Subcutaneous abdominal adipose tissue (tissue), 5 donors: ENCODE data around the gene KLKB1.
"Not testable (repeated sequence)": the region's sequence is repeated elsewhere in the genome, so short reads cannot be mapped to it uniquely, and the experiment has no call there.

Experiments
- H3K27ac ChIP-seq: one replicate; pipeline ENCODE4 v1.7.0; 2013; ENCODE audit warnings: low read depth, mild to moderate bottlenecking, inconsistent platforms, low read length, moderate library complexity
- H3K27me3 ChIP-seq, 5 donors: one replicate each; pipeline ENCODE4 v1.7.0; 2013; ENCODE audit warnings: low read length in 5 of 5, inconsistent platforms in 1 of 5; ENCODE audit not compliant: control insufficient read depth in 5 of 5, insufficient read depth in 4 of 5
- H3K36me3 ChIP-seq, 5 donors: one replicate each; pipeline ENCODE4 v1.7.0; 2013; ENCODE audit warnings: low read length in 5 of 5; ENCODE audit not compliant: control insufficient read depth in 5 of 5, insufficient read depth in 5 of 5
- H3K4me1 ChIP-seq, 5 donors: one replicate each; pipeline ENCODE4 v1.7.0; 2013; ENCODE audit warnings: low read length in 5 of 5, mild to moderate bottlenecking in 3 of 5, moderate library complexity in 1 of 5; ENCODE audit not compliant: control insufficient read depth in 5 of 5, insufficient read depth in 5 of 5
- H3K4me3 ChIP-seq, 5 donors: one replicate each; pipeline ENCODE4 v1.7.0; 2013; ENCODE audit warnings: low read length in 5 of 5, low read depth in 1 of 5
- H3K9ac ChIP-seq, 5 donors: one replicate each; pipeline ENCODE4 v1.7.0; 2013; ENCODE audit warnings: low read length in 5 of 5, mild to moderate bottlenecking in 4 of 5, moderate library complexity in 3 of 5
- H3K9me3 ChIP-seq, 5 donors: one replicate each; pipeline ENCODE4 v1.7.0; 2013; ENCODE audit warnings: low read length in 5 of 5; ENCODE audit not compliant: control insufficient read depth in 5 of 5
- donor health status: healthy.
- donor health status: healthy.
- donor health status: healthy.
- donor health status: healthy.
- donor health status: healthy.

Gene KLKB1

GRCh38 chr4:186225848-186226247 is 1.5 kb upstream of the KLKB1 start:
- no peak overlapping the region for H3K4me3 ChIP-seq
- H3K9ac ChIP-seq = no peak overlapping the region
- no peaks in the 10 kb centered on the region for H3K4me1 ChIP-seq
- H3K27ac ChIP-seq = no peak overlapping the region
- H3K36me3 ChIP-seq = no peaks in the 10 kb centered on the region
- no peaks in the 10 kb centered on the region for H3K27me3 ChIP-seq
- H3K9me3 ChIP-seq = peaks cover 0 to 6% (median 3%) of the 10 kb centered on the region in 5 donors

DNA sequence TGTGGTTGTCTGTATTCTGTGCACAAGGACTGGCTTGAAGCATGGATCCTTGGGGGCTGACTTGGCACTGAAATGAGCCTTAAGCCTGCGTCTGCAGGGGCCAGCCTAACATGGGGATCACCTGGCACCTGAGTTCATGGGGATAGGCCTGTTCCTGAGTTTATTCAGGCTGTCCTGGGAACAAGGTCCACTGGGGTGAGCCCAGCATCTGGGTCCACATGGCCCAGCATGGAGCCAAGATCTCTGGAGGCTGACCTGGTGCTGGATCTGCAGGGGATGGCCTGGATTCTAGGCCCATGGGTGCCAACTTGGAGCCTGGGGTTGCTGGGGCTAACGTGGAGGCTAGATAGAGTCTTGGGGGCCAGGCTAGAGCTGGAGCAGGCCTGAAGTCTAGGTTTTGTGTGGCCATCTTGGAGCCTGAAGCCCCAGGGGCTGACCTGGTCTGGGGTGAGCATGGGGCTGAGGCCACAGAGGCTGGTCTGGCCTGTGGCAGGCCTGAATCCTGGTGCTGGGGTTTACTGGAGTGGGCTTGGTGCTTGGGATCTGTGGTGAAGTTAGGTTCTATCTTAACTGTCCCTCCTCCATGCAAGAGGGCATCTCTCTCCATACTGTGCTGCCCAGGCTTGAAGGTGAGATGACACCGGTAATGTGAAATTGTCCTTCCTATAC is 652 bp upstream of the KLKB1 start:
- H3K36me3 ChIP-seq = no peaks in the 10 kb centered on the region
- no peak overlapping the region for H3K4me3 ChIP-seq
- H3K9me3 ChIP-seq = peaks cover 0 to 6% (median 3%) of the 10 kb centered on the region in 5 donors
- H3K27ac ChIP-seq = no peak overlapping the region
- no peaks in the 10 kb centered on the region for H3K4me1 ChIP-seq
- no peak overlapping the region for H3K9ac ChIP-seq
- no peaks in the 10 kb centered on the region for H3K27me3 ChIP-seq

DNA sequence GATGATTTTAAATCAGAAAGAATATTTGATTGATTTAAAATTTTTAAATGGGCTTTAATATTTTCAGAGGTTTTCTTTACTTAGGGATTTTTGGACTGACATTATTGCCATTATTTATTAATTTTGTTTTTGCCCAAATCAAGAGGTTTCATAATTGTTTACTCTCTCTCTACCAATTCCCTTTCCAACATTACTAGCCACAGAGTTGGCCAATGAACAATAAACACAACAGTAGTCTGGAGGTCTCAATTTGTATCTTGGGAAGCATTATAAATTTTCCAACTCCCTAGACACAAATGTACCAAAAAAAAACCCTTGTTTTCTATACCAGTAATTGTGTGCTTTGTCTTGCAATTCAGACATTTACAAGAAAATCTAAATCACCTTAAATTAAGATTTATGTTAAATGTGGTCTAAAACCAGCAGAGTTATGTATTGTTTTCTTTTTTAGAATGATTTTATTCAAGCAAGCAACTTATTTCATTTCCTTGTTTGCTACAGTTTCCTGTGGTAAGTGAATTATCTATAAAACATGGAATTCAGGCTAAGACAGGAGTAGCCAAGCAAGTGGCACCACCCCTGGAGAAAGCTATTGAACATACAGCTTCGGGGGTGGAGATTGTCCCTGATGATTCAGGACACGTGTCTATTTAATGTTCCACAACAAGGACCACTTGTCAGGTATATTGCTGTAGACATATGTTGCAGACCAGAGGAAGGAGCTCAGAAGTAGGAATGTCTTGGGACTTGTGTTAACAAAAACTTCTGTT is 622 bp downstream of the KLKB1 start:
- Histone ChIP-seq H3K9me3 (peaks cover 0 to 6% (median 3%) of the 10 kb centered on the region in 5 donors), H3K27ac (no peak overlapping the region), H3K4me3 (peak overlapping the region in 1 of 5 donors; percentile 25), H3K27me3 (no peaks in the 10 kb centered on the region), H3K36me3 (no peaks in the 10 kb centered on the region), H3K4me1 (no peaks in the 10 kb centered on the region), H3K9ac (no peak overlapping the region)

DNA sequence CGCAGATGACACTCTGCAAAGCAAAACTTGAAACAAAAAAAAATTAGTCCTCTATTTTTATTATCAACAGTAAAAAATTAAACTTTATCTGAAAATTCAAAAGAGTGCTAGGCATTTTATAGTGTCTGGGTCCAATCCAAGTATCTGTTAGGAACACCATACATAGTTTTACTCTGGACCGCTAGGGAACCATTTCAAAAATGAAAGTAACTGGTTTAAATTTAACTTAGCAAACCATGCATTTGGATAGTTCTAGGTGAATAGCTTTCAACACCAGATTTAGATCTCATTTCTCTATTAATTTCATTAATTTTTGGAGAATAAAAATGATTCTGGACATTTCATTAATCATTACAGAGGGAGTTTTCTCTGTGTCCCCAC is 1.2 kb downstream of the KLKB1 start:
- peaks cover 0 to 6% (median 3%) of the 10 kb centered on the region in 5 donors for H3K9me3 ChIP-seq
- peak overlapping the region in 1 of 5 donors; percentile 25 for H3K4me3 ChIP-seq
- H3K36me3 ChIP-seq = no peaks in the 10 kb centered on the region
- no peak overlapping the region for H3K27ac ChIP-seq
- H3K27me3 ChIP-seq = no peaks in the 10 kb centered on the region
- H3K9ac ChIP-seq = no peak overlapping the region
- no peaks in the 10 kb centered on the region for H3K4me1 ChIP-seq

GRCh38 chr4:186234367-186234766 is 7.1 kb downstream of the KLKB1 start:
- Histone ChIP-seq H3K4me3 (no peak overlapping the region), H3K27ac (no peak overlapping the region), H3K9ac (no peak overlapping the region), H3K36me3 (no peaks in the 10 kb centered on the region), H3K27me3 (no peaks in the 10 kb centered on the region), H3K9me3 (no peaks in the 10 kb centered on the region), H3K4me1 (no peaks in the 10 kb centered on the region)

DNA sequence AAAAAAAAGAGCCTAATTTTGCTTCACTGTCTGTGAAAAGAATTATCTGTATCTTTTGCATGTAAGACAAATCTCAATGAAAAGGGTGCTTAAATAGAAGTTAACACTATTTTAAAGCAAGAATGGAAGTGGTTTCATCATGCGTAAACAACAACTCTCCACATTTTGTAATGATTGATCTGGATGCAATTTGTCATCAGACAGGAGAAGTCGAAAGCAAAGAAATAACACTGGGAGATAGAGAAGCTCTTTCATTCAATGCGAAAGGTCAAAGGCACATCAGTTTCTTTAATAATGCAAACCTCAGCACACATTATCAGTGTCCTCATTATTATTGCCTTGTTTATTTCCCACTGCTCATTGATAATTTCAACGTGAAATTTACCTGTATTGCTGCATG is 8.8 kb downstream of the KLKB1 start:
- H3K27me3 ChIP-seq = no peaks in the 10 kb centered on the region
- H3K4me3 ChIP-seq = no peak overlapping the region
- no peaks in the 10 kb centered on the region for H3K36me3 ChIP-seq
- no peak overlapping the region for H3K9ac ChIP-seq
- no peak overlapping the region for H3K27ac ChIP-seq
- H3K4me1 ChIP-seq = no peaks in the 10 kb centered on the region
- no peaks in the 10 kb centered on the region for H3K9me3 ChIP-seq

GRCh38 chr4:186240452-186240847 is 13.1 kb downstream of the KLKB1 start:
- no peak overlapping the region for H3K4me3 ChIP-seq
- no peak overlapping the region for H3K9ac ChIP-seq
- peaks cover 0 to 8% (median 0%) of the 10 kb centered on the region in 5 donors for H3K9me3 ChIP-seq
- H3K27me3 ChIP-seq = no peaks in the 10 kb centered on the region
- no peak overlapping the region for H3K27ac ChIP-seq
- H3K36me3 ChIP-seq = no peaks in the 10 kb centered on the region
- no peaks in the 10 kb centered on the region for H3K4me1 ChIP-seq

GRCh38 chr4:186240848-186241491 is 13.7 kb downstream of the KLKB1 start:
- H3K36me3 ChIP-seq = no peaks in the 10 kb centered on the region
- no peaks in the 10 kb centered on the region for H3K4me1 ChIP-seq
- no peak overlapping the region for H3K4me3 ChIP-seq
- no peak overlapping the region for H3K27ac ChIP-seq
- no peak overlapping the region for H3K9ac ChIP-seq
- H3K9me3 ChIP-seq = peaks cover 0 to 8% (median 0%) of the 10 kb centered on the region in 5 donors
- no peaks in the 10 kb centered on the region for H3K27me3 ChIP-seq

- Histone ChIP-seq H3K36me3 (no peaks in the 10 kb centered on the region), H3K4me3 (no peak overlapping the region), H3K4me1 (no peaks in the 10 kb centered on the region), H3K27ac (no peak overlapping the region), H3K9me3 (peaks cover 0 to 8% (median 0%) of the 10 kb centered on the region in 5 donors), H3K9ac (no peak overlapping the region), H3K27me3 (no peaks in the 10 kb centered on the region)
Measured at GRCh38 chr4:186241616-186242015, 14.3 kb downstream of the KLKB1 start.

DNA sequence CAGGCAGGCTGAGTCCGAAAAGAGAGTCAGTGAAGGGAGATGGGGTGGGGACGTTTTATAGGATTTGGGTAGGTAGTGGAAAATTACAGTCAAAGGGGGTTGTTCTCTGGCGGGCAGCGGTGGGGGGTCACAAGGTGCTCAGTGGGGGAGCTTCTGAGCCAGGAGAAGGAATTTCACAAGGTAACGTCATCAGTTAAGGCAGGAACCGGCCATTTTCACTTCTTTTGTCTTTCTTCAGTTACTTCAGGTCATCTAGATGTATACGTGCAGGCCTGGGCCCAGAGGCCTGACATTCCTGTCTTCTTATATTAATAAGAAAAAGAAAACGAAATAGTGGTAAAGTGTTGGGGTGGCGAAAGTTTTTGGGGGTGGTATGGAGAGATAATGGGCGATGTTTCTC is 14.7 kb downstream of the KLKB1 start:
- not testable (repeated sequence) for H3K36me3 ChIP-seq, H3K4me3 ChIP-seq, H3K9ac ChIP-seq, H3K27ac ChIP-seq, H3K4me1 ChIP-seq, H3K9me3 ChIP-seq, H3K27me3 ChIP-seq
